Endothelial cell of umbilical vein (primary cell): ENCODE measurements around the gene SMARCD3. TPM values are rescaled to one million over a fixed set of nuclear protein-coding genes. Genes with fewer than 3 reads are reported as not detected.

Source experiments
- BruUV-seq: library from RNA; stranded (reverse); fragments of 400-500 nt; replicated peaks from 2 replicates; lab custom pipeline; 2021; lab: Mats Ljungman, UMichigan
- CTCF ChIA-PET: fragments of 300-600, 350-600 bp; sonication (Branson Sonifier 250); formaldehyde crosslinking; loops from one replicate; lab custom pipeline; 2021; ENCODE audit warnings: antibody characterized with exemption, inconsistent platforms; lab: Charles Lee
- POLR2A ChIA-PET: fragments of 300-600, 350-600 bp; sonication (Branson Sonifier 250); formaldehyde crosslinking; loops from one replicate; lab custom pipeline; 2021; ENCODE audit warnings: antibody characterized with exemption, inconsistent platforms; lab: Charles Lee
- DNase-seq: peaks from one replicate; pipeline ENCODE4 v3.0.0-alpha.2; 2011; ENCODE audit warnings: low read depth, low spot score
- FAIRE-seq: peaks from 2 replicates; lab custom pipeline; 2011; peaks lifted over from hg19 to GRCh38; lab: Jason Lieb, UNC
- H2AFZ ChIP-seq: 2 replicates; pipeline ENCODE4 v1.6.0; 2012; ENCODE audit warnings: low read depth, low read length, control low read depth, inconsistent platforms
- H3K27ac ChIP-seq: 2 replicates; pipeline ENCODE4 v1.5.1; 2011; ENCODE audit warnings: low read depth, mild to moderate bottlenecking, control low read depth, low read length, moderate library complexity; ENCODE audit not compliant: insufficient read depth
- H3K27me3 ChIP-seq, 2 experiments: 2 replicates each; pipeline versions ENCODE4 v1.6.0 to v1.6.1; 2011; ENCODE audit warnings: low read length in 2 of 2, mixed read lengths in 1 of 2; ENCODE audit not compliant: control insufficient read depth in 2 of 2, insufficient read depth in 2 of 2
- H3K36me3 ChIP-seq, 2 experiments: 2 replicates in 1 of 2; 3 replicates in 1 of 2; pipeline ENCODE4 v1.5.1; 2011; ENCODE audit warnings: low read length in 2 of 2, mild to moderate bottlenecking in 1 of 2, moderate library complexity in 1 of 2; ENCODE audit not compliant: control insufficient read depth in 2 of 2, insufficient read depth in 2 of 2; ENCODE audit errors: extremely low read depth in 1 of 2
- H3K4me1 ChIP-seq: 3 replicates; pipeline ENCODE4 v1.5.1; 2011; ENCODE audit warnings: mild to moderate bottlenecking, low read length; ENCODE audit not compliant: control insufficient read depth, insufficient read depth; ENCODE audit errors: extremely low read depth
- H3K4me2 ChIP-seq: 2 replicates; pipeline ENCODE4 v1.6.1; 2011; ENCODE audit warnings: low read length, control low read depth, mixed read lengths; ENCODE audit not compliant: insufficient read depth
- H3K4me3 ChIP-seq, 3 experiments: fragments of 200-600 bp in 1 of 3; sonication (generic), shearing (Covaris generic) in 1 of 3; replicated peaks in 1 of 3; 2 replicates each; pipeline ENCODE4 v1.5.1; 2011 to 2016; ENCODE audit warnings: control low read depth in 3 of 3, low read length in 3 of 3, mild to moderate bottlenecking in 2 of 3, inconsistent platforms in 1 of 3, low read depth in 1 of 3, moderate library complexity in 1 of 3; ENCODE audit not compliant: insufficient read depth in 1 of 3
- H3K79me2 ChIP-seq: 2 replicates; pipeline ENCODE4 v1.6.0; 2012; ENCODE audit warnings: low read length, inconsistent platforms; ENCODE audit not compliant: control insufficient read depth, insufficient read depth
- H3K9ac ChIP-seq: replicated peaks from 2 replicates; pipeline ENCODE3; 2011; ENCODE audit warnings: low read length, control low read depth; ENCODE audit not compliant: insufficient read depth; ENCODE audit errors: extremely low read depth
- H3K9me1 ChIP-seq: replicated peaks from 3 replicates; pipeline ENCODE4 v1.6.0; 2011; ENCODE audit warnings: mild to moderate bottlenecking, low read length; ENCODE audit not compliant: control insufficient read depth, insufficient read depth; ENCODE audit errors: extremely low read depth
- H3K9me3 ChIP-seq: replicated peaks from 2 replicates; pipeline ENCODE4 v1.5.1; 2012; ENCODE audit warnings: low read length, inconsistent platforms; ENCODE audit not compliant: control insufficient read depth, insufficient read depth
- H4K20me1 ChIP-seq: replicated peaks from 2 replicates; pipeline ENCODE3; 2011; ENCODE audit warnings: mild to moderate bottlenecking, low read length; ENCODE audit not compliant: control insufficient read depth, insufficient read depth; ENCODE audit errors: extremely low read depth
- CTCF ChIP-seq, 2 donors: IDR thresholded peaks; 1 replicate in 1 of 2; 2 replicates in 1 of 2; pipeline ENCODE4 v1.5.1; 2011; ENCODE audit warnings: low read length in 2 of 2, mild to moderate bottlenecking in 2 of 2, moderate library complexity in 2 of 2, control low read depth in 1 of 2, inconsistent platforms in 1 of 2, low read depth in 1 of 2; ENCODE audit not compliant: insufficient read depth in 1 of 2; ENCODE audit errors: extremely low read depth in 1 of 2
- EZH2 ChIP-seq: IDR thresholded peaks from 2 replicates; pipeline ENCODE4 v1.6.1; 2012; ENCODE audit warnings: borderline replicate concordance, low read depth, mild to moderate bottlenecking, moderate library complexity, low read length, inconsistent platforms; ENCODE audit not compliant: severe bottlenecking
- FOS ChIP-seq: IDR thresholded peaks from 2 replicates; pipeline ENCODE4 v1.6.1; 2011; ENCODE audit warnings: mild to moderate bottlenecking, low read length, moderate library complexity, borderline replicate concordance; ENCODE audit not compliant: insufficient read depth
- GATA2 ChIP-seq: IDR thresholded peaks from 2 replicates; pipeline ENCODE4 v1.7.0; 2011; ENCODE audit warnings: low read depth, mild to moderate bottlenecking, moderate library complexity, mixed read lengths, low read length; ENCODE audit not compliant: insufficient read length, insufficient read depth
- JUN ChIP-seq: IDR thresholded peaks from 2 replicates; pipeline ENCODE4 v1.6.1; 2011; ENCODE audit warnings: borderline replicate concordance, low read depth; ENCODE audit not compliant: insufficient read length, insufficient read depth
- MYC ChIP-seq: IDR thresholded peaks from one replicate; pipeline ENCODE4 v1.6.1; 2011; ENCODE audit warnings: mild to moderate bottlenecking, low read depth, low read length
- POLR2A ChIP-seq: IDR thresholded peaks from 2 replicates; pipeline ENCODE4 v1.6.1; 2012; ENCODE audit warnings: low read depth, mild to moderate bottlenecking, control low read depth, low read length
- POLR2AphosphoS5 ChIP-seq: IDR thresholded peaks from 2 replicates; pipeline ENCODE4 v1.6.1; 2012; ENCODE audit warnings: low read depth, mild to moderate bottlenecking, control low read depth, low read length, moderate library complexity; ENCODE audit not compliant: insufficient read depth
- dilution Hi-C: fragments of 300-500 bp; cut with MboI; formaldehyde crosslinking; loops from one replicate; pipeline ENCODE4 v1.15.0; 2019; ENCODE audit warnings: low sequenced_read_pairs; ENCODE audit not compliant: extremely low pct_ligation_motif_present
- intact Hi-C: fragments of 100-400 bp; cut with micrococcal nuclease; formaldehyde crosslinking; loops from one replicate; pipeline ENCODE4 v1.10.0; 2022
- polyA plus RNA-seq, 4 experiments: library from polyadenylated mRNA; depleted of rRNA in 3 of 4; stranded (reverse) in 3 of 4; unstranded in 1 of 4; fragments of >200 nt; gene quantifications; 2 replicates each; pipeline versions ENCODE4 v1.2.1 to v1.2.3, GENCODE V29; 2011 to 2012; ENCODE audit warnings: missing spikeins in 1 of 4
- total RNA-seq: library from RNA; stranded (reverse); gene quantifications from 2 replicates; pipeline ENCODE4 v1.2.3, GENCODE V29; 2021
- TF ChIP-seq, protein P1 (sequence below): IDR thresholded peaks from 2 replicates; pipeline ENCODE4 v1.6.1; 2011; ENCODE audit not compliant: insufficient read depth, insufficient read length

Gene SMARCD3
- total and polyA plus RNA-seq, 2 donors (not counting 3 experiments of a cell fraction or from before 2014, with no cell fraction given) = 6.1 to 8.5 TPM

DNA sequence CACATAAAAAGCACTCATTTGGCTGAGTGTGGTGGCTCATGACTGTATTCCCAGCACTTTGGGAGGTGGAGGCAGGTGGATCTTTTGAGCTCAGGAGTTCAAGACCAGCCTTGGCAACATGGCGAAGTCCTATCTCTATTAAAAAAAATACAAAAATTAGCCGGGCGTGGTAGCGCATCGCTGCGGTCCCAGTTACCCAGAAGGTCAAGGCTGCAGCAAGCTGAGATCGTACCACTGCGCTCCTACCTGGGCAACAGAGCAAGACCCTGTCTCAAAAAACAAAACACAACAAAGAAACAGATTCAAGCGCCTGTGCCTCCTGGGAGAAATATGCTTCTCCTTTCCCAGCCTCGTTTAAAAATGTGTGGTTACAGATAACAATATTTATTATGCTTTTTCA is 19.2 kb downstream of the SMARCD3 start:
- dilution Hi-C loops = no loop called here
- Histone ChIP-seq H3K4me2 (no peak overlapping the region), H3K9me3 (no peaks in the 10 kb centered on the region), H3K79me2 (peaks cover 34% of the 10 kb centered on the region), H2AFZ (no peak overlapping the region), H3K36me3 (peaks cover 5 to 7% of the 10 kb centered on the region in 2 experiments), H3K9ac (no peak overlapping the region), H4K20me1 (no peaks in the 10 kb centered on the region), H3K27ac (no peak overlapping the region), H3K4me1 (peaks cover 30% of the 10 kb centered on the region), H3K9me1 (no peaks in the 10 kb centered on the region), H3K4me3 (no peak overlapping the region), H3K27me3 (no peaks in the 10 kb centered on the region)
- FAIRE-seq = no peak
- TF ChIP-seq POLR2AphosphoS5 (no peak), EZH2 (no peak), GATA2 (no peak), MYC (no peak), FOS (no peak), POLR2A (no peak), JUN (no peak), CTCF (IDR thresholded peaks at IDR 0.05; ENCODE audit: extremely low read depth in 1 of 2, insufficient read depth in 1 of 2, low read depth in 1 of 2, low read length in 2 of 2) (no peak)
- TF ChIP-seq, protein P1, sequence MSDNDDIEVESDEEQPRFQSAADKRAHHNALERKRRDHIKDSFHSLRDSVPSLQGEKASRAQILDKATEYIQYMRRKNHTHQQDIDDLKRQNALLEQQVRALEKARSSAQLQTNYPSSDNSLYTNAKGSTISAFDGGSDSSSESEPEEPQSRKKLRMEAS = no peak
- POLR2A ChIA-PET = no interaction called here
- intact Hi-C loops = no loop called here
- CTCF ChIA-PET = interaction anchor here (6.3 kb wide), 1 partner anchor 14 kb away, joined by 52 read pairs; no protein-coding TSS in a partner anchor
- no peak for DNase-seq
- BruUV-seq = no TSS peak
